ENCODE results near the gene RERE.

GRCh38 chr1:8529901-8530300 is 287.5 kb downstream of the RERE start:
- TF ChIP-seq SP1 (IDR thresholded peaks at IDR 0.05) (no peak), SUZ12 (IDR thresholded peaks at IDR 0.05) (no peak), HDGF (IDR thresholded peaks at IDR 0.05; ENCODE audit: borderline replicate concordance) (no peak), BHLHE40 (IDR thresholded peaks at IDR 0.05; ENCODE audit: borderline replicate concordance) (no peak), ARNT (IDR thresholded peaks at IDR 0.05) (no peak), NFRKB (IDR thresholded peaks at IDR 0.05) (no peak), FOXA1 (IDR thresholded peaks at IDR 0.05) (no peak), LEF1 (IDR thresholded peaks at IDR 0.05; ENCODE audit: borderline replicate concordance) (no peak), FOXM1 (IDR thresholded peaks at IDR 0.05; ENCODE audit: borderline replicate concordance) (no peak), ZNF384 (IDR thresholded peaks at IDR 0.05) (no peak)
